ENCODE data around the gene OCRL. TPM values are rescaled to one million over a fixed set of nuclear protein-coding genes. Genes with fewer than 3 reads are reported as not detected.

OCRL gene
- total RNA-seq, 2 experiments from 2014 or later, result 1.4 to 2.2 TPM

GRCh38 chrX:129577877-129578276 is 37.8 kb downstream of the OCRL start:
- no peak for ATAC-seq (ENCODE audit: low read depth)
- Mint-ChIP-seq H3K27ac (no peak overlapping the region), H3K4me1 (peaks cover 2% of the 10 kb centered on the region), H3K36me3 (peaks cover 3% of the 10 kb centered on the region), H3K4me3 (no peak overlapping the region), H3K9me3 (no peaks in the 10 kb centered on the region), H3K27me3 (no peaks in the 10 kb centered on the region)
- DNase-seq, result no peak
- POLR2A ChIA-PET, result no interaction called here

DNA sequence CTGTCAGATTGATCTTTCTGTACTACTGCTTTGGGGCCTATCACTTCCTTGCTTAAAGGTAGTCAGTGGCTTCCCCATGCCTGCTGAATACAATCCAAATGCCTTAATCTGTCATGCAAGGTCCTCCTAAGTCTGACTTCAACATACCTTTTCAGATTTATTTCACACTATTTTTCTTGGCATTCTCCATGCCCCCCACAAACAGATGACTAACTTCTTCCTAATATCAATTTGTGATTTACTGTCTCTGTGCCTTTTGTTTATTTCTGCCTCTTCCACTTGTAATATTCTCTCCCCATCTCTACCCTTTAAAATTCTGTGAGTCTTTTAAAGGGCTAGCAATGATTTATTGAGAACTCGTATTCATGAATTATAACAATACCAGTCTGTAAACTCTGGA is 41.8 kb downstream of the OCRL start:
- no peaks in the 10 kb centered on the region for H3K9me3 Mint-ChIP-seq
- H3K27me3 Mint-ChIP-seq, result no peaks in the 10 kb centered on the region
- no peak overlapping the region for H3K27ac Mint-ChIP-seq
- no peak overlapping the region for H3K4me3 Mint-ChIP-seq
- no peaks in the 10 kb centered on the region for H3K4me1 Mint-ChIP-seq
- POLR2A ChIA-PET, result no interaction called here
- no peak for ATAC-seq (ENCODE audit: low read depth)
- no peaks in the 10 kb centered on the region for H3K36me3 Mint-ChIP-seq
- no peak for DNase-seq

- Mint-ChIP-seq H3K4me3 (no peak overlapping the region), H3K9me3 (no peaks in the 10 kb centered on the region), H3K27me3 (no peaks in the 10 kb centered on the region), H3K27ac (no peak overlapping the region), H3K4me1 (no peaks in the 10 kb centered on the region), H3K36me3 (no peaks in the 10 kb centered on the region)
- ATAC-seq (ENCODE audit: low read depth) (no peak), DNase-seq (no peak)
- POLR2A ChIA-PET, result no interaction called here
These were observed 45.1 kb downstream of the OCRL start for GRCh38 chrX:129585167-129585566.

GRCh38 chrX:129585691-129586090 is 45.6 kb downstream of the OCRL start:
- H3K9me3 Mint-ChIP-seq, result no peaks in the 10 kb centered on the region
- H3K27ac Mint-ChIP-seq, result no peak overlapping the region
- H3K27me3 Mint-ChIP-seq, result no peaks in the 10 kb centered on the region
- no peak overlapping the region for H3K4me3 Mint-ChIP-seq
- ATAC-seq (ENCODE audit: low read depth) (no peak), DNase-seq (no peak)
- no peaks in the 10 kb centered on the region for H3K4me1 Mint-ChIP-seq
- H3K36me3 Mint-ChIP-seq, result no peaks in the 10 kb centered on the region
- POLR2A ChIA-PET, result no interaction called here

DNA sequence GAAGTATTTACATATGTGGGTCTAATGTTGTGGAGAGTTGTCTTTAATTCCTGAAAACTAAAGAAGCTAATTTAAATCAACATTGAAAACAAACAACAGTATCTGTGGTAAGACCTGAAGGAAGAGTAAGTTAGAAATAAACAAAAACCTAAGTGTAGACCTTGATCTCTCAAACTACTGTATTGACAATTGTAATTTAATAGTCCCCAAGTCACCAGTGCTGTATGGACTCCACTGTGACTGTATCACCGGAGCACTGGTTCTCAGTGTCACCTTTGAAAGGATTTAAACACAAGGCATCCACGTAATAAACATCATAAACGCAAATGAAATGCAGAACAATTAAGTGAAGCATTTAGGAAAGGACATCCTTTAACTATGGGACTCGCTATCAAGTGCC is 46.4 kb downstream of the OCRL start:
- H3K4me3 Mint-ChIP-seq, result no peak overlapping the region
- POLR2A ChIA-PET, result no interaction called here
- no peaks in the 10 kb centered on the region for H3K36me3 Mint-ChIP-seq
- no peaks in the 10 kb centered on the region for H3K27me3 Mint-ChIP-seq
- DNase-seq (no peak), ATAC-seq (ENCODE audit: low read depth) (no peak)
- no peaks in the 10 kb centered on the region for H3K9me3 Mint-ChIP-seq
- H3K4me1 Mint-ChIP-seq, result no peaks in the 10 kb centered on the region
- no peak overlapping the region for H3K27ac Mint-ChIP-seq

- no peak overlapping the region for H3K4me3 Mint-ChIP-seq
- H3K27ac Mint-ChIP-seq, result no peak overlapping the region
- no peaks in the 10 kb centered on the region for H3K36me3 Mint-ChIP-seq
- no peaks in the 10 kb centered on the region for H3K9me3 Mint-ChIP-seq
- H3K4me1 Mint-ChIP-seq, result no peaks in the 10 kb centered on the region
- no peaks in the 10 kb centered on the region for H3K27me3 Mint-ChIP-seq
- POLR2A ChIA-PET, result no interaction called here
- no peak for DNase-seq
- no peak for ATAC-seq (ENCODE audit: low read depth)
These were observed 50.5 kb downstream of the OCRL start for GRCh38 chrX:129590596-129590995.

- Mint-ChIP-seq H3K27me3 (no peaks in the 10 kb centered on the region), H3K9me3 (no peaks in the 10 kb centered on the region), H3K4me1 (no peaks in the 10 kb centered on the region), H3K27ac (no peak overlapping the region), H3K36me3 (no peaks in the 10 kb centered on the region), H3K4me3 (no peak overlapping the region)
- DNase-seq (no peak), ATAC-seq (ENCODE audit: low read depth) (no peak)
- POLR2A ChIA-PET, result interaction anchor here (0.6 kb wide), 1 partner anchor 108 kb away, joined by 3 read pairs; no protein-coding TSS in a partner anchor
These were observed 53.1 kb downstream of the OCRL start for GRCh38 chrX:129593137-129593536.

GRCh38 chrX:129594781-129595180 is 54.7 kb downstream of the OCRL start:
- POLR2A ChIA-PET, result no interaction called here
- H3K4me3 Mint-ChIP-seq, result no peak overlapping the region
- no peaks in the 10 kb centered on the region for H3K9me3 Mint-ChIP-seq
- ATAC-seq (ENCODE audit: low read depth) (no peak), DNase-seq (no peak)
- no peaks in the 10 kb centered on the region for H3K4me1 Mint-ChIP-seq
- no peaks in the 10 kb centered on the region for H3K36me3 Mint-ChIP-seq
- H3K27ac Mint-ChIP-seq, result no peak overlapping the region
- H3K27me3 Mint-ChIP-seq, result no peaks in the 10 kb centered on the region

DNA sequence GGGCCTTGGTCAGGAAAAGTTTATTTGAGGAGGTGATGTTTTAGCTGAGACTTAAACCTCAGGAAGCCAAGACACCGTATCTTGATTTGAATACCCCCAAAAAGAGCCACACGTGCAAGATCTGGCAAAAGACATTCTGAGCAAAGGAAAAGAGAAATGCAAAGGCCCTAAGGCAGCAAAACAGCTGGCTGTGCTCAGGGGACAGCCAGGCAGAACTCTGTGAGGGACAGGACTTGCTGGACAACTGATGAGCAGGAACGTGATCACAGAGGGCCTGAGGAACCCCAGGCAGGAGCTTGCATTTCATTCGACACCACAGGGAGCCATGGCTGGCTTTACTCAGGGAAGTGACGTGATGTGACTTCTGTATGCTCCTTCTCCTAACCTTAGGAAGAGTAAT is 56.0 kb downstream of the OCRL start:
- POLR2A ChIA-PET, result no interaction called here

DNA sequence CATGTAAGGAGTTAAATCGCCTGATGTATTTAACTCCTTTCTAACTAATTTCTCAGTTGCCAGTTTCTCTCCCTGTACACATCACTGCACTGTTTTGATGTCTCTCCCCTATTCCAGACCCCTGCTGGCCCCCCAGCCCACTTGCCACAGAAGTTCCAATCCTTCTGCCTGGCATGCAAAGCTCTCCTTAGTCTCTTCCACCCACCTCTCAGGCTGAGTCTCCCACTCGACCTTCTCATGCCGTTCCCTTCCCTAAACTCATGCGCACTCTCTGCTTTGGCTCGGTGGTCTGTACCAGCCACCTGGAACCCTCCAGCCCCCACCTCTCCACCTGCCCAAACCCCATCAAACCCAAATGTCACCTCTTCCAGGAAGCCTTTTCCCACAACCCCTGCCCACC is 57.8 kb downstream of the OCRL start:
- ATAC-seq (ENCODE audit: low read depth) (no peak), DNase-seq (no peak)
- Mint-ChIP-seq H3K4me1 (no peaks in the 10 kb centered on the region), H3K36me3 (no peaks in the 10 kb centered on the region), H3K27me3 (no peaks in the 10 kb centered on the region), H3K4me3 (no peak overlapping the region), H3K27ac (no peak overlapping the region), H3K9me3 (no peaks in the 10 kb centered on the region)
- POLR2A ChIA-PET, result no interaction called here

More for the DNA sequence above, 56.0 kb downstream of the OCRL start:
- H3K4me1 Mint-ChIP-seq, result no peaks in the 10 kb centered on the region
- no peak for ATAC-seq (ENCODE audit: low read depth)
- no peaks in the 10 kb centered on the region for H3K36me3 Mint-ChIP-seq
- no peak for DNase-seq
- no peaks in the 10 kb centered on the region for H3K27me3 Mint-ChIP-seq
- H3K4me3 Mint-ChIP-seq, result no peak overlapping the region
- H3K9me3 Mint-ChIP-seq, result no peaks in the 10 kb centered on the region
- H3K27ac Mint-ChIP-seq, result no peak overlapping the region

DNA sequence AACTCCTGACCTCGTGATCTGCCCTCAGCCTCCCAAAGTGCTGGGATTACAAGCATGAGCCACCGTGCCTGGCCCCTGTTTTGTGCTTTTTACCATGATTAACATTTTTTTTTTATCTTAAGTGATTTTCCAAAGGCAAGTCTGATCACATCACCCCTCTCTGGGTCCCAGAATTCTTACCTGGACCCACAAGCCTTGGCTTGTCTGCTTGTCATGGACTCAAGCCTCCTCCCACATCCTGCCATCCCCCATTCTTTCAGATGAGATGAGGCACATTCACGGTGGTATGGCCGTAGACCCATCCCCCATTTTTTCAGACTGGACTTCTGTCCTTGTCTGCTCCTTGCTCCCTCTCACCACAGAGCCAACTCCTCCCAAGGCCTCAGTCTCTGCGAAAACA is 59.4 kb downstream of the OCRL start:
- DNase-seq (no peak), ATAC-seq (ENCODE audit: low read depth) (no peak)
- Mint-ChIP-seq H3K9me3 (no peaks in the 10 kb centered on the region), H3K4me3 (no peak overlapping the region), H3K27ac (no peak overlapping the region), H3K4me1 (peaks cover 5% of the 10 kb centered on the region), H3K27me3 (no peaks in the 10 kb centered on the region), H3K36me3 (no peaks in the 10 kb centered on the region)
- POLR2A ChIA-PET, result no interaction called here

DNA sequence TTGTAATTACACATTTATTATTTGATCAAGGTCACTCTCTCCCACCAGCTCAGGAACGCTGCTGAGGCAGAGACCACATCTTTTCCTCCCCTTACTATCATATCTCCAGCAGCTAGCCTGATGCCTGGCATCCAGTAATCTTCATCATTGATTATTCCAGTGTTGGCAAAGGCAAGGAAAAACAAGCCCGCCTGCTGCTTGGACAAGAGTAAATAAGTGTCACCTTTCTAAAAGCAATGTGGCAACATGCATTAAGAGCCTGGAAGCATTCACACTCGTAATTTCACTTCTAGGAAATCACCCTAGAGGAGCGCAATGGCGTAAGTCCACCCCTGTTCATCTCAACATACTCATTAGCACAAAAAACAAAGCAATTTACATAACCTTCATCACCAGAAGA is 59.9 kb downstream of the OCRL start:
- no peak for ATAC-seq (ENCODE audit: low read depth)
- no peak overlapping the region for H3K27ac Mint-ChIP-seq

DNA sequence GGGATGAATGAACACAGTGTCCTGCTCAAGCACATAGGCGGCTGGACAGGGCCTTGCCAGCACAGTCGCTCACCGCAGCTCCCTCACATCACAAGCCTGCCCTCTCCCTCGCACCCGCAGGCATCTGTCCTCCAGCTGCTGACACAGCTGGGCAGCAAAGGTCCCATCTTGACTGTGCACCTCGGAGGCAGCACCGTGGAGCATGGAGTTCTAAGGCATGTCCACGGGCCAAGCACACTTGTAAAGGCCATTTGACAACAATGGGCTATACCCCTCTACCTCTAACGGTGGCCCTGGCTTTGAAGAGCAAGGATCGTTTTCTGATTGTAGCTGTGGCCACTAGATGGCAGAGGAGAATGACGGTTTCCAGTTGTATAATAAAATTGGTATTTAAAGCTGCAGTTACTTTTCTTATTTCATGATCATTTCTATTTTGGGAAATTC is 60.9 kb downstream of the OCRL start:
- no peaks in the 10 kb centered on the region for H3K9me3 Mint-ChIP-seq
- POLR2A ChIA-PET, result interaction anchor here (0.7 kb wide), 1 partner anchor 359 kb away, joined by 4 read pairs; no protein-coding TSS in a partner anchor
- peaks cover 9% of the 10 kb centered on the region for H3K4me1 Mint-ChIP-seq
- no peak for DNase-seq
- H3K4me3 Mint-ChIP-seq, result no peak overlapping the region
- H3K27ac Mint-ChIP-seq, result no peak overlapping the region
- H3K27me3 Mint-ChIP-seq, result no peaks in the 10 kb centered on the region
- H3K36me3 Mint-ChIP-seq, result no peaks in the 10 kb centered on the region
- ATAC-seq (ENCODE audit: low read depth), result no peak

More for the DNA sequence above, 59.9 kb downstream of the OCRL start:
- Mint-ChIP-seq H3K4me1 (peaks cover 5% of the 10 kb centered on the region), H3K9me3 (no peaks in the 10 kb centered on the region), H3K4me3 (no peak overlapping the region), H3K27me3 (no peaks in the 10 kb centered on the region), H3K36me3 (no peaks in the 10 kb centered on the region)
- no peak for DNase-seq
- POLR2A ChIA-PET, result no interaction called here

- Mint-ChIP-seq H3K27ac (no peak overlapping the region), H3K4me3 (peak overlapping the region; percentile 45), H3K36me3 (no peaks in the 10 kb centered on the region), H3K9me3 (no peaks in the 10 kb centered on the region), H3K27me3 (peaks cover 3% of the 10 kb centered on the region), H3K4me1 (peaks cover 12% of the 10 kb centered on the region)
- POLR2A ChIA-PET, result no interaction called here
- ATAC-seq (ENCODE audit: low read depth) (no peak), DNase-seq (no peak)
These were observed 66.9 kb downstream of the OCRL start for GRCh38 chrX:129606918-129607317.

GRCh38 chrX:129608496-129608895 is 68.4 kb downstream of the OCRL start:
- peaks cover 12% of the 10 kb centered on the region for H3K4me1 Mint-ChIP-seq
- no peak overlapping the region for H3K27ac Mint-ChIP-seq
- DNase-seq (no peak), ATAC-seq (ENCODE audit: low read depth) (no peak)
- H3K4me3 Mint-ChIP-seq, result no peak overlapping the region
- H3K36me3 Mint-ChIP-seq, result no peaks in the 10 kb centered on the region
- H3K27me3 Mint-ChIP-seq, result peaks cover 3% of the 10 kb centered on the region
- POLR2A ChIA-PET, result no interaction called here
- no peaks in the 10 kb centered on the region for H3K9me3 Mint-ChIP-seq
